HG02981 (cell line): ENCODE measurements around the gene ATG13.
"Not testable (repeated sequence)": the region's sequence is repeated elsewhere in the genome, so short reads cannot be mapped to it uniquely, and the experiment has no call there.

ENCODE experiments used
- ATAC-seq: cut with Tn5 transposase; IDR thresholded peaks from one replicate; pipeline ENCODE4 v1.9.1; 2021; ENCODE audit warnings: mild to moderate bottlenecking, moderate library complexity; ENCODE audit not compliant: unreplicated experiment

The ATG13 gene

DNA sequence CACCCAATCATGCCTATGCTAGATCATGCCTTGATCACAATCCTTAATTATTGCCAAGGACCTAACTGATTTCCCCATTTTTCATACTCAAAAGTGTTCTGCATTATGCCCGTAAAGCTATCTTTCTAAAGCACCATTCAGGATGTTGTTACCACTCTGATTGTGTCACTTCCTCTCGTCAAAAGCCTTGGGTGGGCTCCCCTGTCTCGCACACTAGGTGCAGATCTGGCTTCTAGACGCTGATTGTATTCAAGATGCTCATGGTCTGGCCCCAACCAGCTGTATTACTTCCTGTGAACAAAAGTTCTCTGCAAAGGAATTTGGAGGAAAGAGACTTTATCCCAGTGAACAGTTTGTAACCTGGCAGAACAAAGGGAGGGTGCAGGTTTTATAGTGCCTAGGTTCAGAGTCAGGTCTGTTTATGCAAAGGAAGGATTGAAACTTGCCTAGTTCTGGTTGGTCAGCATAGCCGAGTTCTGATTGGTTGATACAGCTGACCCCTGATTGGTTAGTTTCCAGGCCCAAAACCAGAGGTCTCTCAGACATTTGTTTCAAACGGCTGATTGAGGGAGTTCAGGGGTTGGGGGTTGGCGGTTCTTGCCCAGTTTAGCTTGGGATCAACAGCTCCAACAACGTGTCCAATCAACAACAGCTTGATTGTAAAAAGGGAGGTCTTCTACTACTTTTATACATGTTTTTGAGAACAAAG is 25.4 kb downstream of the ATG13 start:
- ATAC-seq: no peak

DNA sequence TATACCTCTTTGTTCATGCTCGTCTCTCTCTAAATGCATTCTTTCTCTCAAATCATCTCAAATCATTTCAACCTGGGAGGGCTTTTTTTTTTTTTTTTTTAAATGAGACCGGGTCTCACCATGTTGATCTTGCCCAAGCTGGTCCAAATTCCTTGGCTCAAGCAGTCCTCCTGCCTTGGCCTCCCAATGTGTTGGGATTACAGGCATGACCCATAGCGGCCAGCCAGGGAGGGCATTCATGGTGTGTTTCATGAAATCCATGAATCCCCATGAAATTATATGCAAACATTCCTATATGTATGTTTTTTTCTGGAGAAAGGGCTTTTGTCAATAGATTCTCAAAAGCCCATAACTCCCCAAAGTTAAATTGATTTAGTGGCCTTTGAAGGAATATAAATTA is 26.2 kb downstream of the ATG13 start:
- ATAC-seq: no peak

DNA sequence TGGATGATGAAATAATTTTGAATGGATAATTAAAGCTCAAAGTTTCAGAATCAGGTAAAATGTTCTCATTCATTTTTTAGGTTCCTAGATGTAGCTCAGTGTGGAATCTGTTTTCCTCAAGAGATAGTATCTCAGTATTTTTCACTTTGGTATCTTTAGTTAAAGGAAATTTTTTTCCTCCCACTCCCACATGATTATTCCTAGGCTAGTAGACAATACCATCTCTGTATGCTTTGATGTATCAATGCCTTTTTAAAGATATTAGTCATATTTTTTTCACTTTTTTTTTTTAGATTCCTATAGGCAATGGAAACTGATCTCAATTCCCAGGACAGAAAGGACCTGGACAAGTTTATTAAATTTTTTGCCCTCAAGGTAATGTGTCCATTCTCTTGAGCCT is 26.6 kb downstream of the ATG13 start:
- no peak for ATAC-seq

DNA sequence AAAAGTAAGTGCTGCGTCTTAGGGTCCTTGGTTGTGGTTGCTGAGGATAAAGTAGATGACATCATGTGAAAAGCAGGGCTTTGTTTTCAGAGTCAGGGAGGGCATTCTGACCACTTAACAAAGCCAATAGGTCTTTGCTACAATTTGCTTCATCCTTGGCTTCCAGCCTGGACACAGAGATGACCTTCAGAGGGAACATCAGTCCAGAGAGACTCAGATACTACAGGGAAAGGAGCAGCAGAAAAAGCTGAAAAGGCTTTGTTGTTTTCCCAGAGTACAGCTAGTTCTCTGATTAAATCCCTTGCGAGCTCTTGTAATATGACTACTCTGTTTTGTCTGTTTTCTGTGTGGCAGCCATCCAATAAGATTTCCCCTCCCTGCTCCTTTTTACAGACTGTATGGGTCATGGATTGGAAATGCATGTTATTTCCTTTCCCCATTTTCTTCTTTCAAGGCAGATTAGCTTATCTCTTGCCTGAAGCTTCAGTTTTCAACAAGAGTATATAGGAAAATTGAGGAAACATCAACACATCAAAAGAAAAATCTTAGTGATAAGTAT is 31.9 kb downstream of the ATG13 start:
- ATAC-seq: no peak

DNA sequence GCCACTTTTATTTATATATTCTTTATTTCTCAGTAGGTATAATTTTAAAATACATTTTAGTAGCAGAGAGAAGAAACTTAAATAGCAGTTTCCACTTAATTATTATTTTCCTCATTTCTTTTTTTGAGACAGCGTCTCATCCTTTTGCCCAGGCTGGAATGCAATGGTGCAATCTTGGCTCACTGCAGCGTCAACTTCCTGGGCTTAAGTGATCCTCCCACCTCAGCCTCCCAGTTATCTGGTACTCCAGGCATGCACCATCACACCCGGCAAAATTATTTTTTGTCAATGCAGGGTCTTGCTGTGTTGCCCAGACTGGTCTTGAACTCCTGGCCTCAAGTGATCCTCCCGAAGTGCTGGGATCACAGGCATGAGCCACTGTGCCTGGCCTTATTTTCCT is 38.3 kb downstream of the ATG13 start:
- no peak for ATAC-seq

DNA sequence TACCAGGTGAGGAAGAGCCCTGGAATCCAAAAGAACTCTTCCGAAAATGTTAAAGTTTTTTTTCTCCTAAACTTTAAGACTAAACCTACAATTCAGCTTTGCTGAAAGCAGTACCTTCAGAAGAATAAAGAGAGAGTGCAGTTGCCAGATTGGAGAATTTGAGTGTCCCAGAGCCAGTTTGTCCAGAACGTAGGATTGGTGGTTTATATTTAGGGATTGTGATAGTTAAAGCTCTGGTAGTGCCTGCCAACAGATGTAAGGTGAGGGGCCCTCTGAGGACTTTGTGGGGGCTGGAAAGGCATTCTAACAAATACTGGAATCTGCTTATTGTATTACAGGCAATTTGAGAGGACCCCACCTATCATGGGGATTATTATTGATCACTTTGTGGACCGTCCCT is 39.8 kb downstream of the ATG13 start:
- ATAC-seq: no peak

DNA sequence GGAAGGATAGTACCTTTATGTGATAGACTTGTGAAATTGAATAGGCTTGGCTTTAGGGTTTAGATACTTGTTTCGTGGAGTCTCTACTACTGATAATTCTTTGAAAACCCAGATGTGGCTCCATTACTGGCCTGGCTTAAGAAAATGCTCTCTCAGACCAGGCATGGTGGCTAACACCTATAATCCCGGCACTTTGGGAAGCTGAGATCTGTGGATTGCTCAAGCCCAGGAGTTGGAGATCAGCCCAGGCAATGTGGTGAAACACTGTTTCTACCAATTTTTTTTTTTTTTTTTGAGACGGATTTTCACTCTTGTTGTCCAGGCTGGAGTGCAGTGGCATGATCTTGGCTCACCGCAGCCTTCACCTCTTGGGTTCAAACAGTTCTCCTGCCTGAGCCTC is 40.9 kb downstream of the ATG13 start:
- no peak for ATAC-seq

DNA sequence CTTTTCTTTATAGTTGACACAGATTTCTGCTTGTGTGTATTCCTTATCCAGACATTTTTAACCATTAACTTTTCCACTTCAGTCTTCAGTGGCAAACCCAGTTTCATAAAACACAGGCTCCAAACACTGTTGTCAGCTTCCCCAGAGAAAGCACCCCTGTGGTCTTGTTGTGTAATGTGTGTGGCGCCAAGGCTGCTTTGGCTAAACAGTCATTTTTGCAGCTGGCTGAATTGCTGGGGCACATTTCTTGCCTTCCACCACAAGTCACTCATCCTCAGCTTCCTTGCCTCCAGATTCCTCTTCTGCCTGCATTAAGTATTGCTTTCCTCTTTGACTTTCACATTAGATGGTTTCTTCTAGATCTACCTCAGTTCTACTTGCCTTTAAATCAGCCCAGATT is 42.6 kb downstream of the ATG13 start:
- ATAC-seq: no peak

DNA sequence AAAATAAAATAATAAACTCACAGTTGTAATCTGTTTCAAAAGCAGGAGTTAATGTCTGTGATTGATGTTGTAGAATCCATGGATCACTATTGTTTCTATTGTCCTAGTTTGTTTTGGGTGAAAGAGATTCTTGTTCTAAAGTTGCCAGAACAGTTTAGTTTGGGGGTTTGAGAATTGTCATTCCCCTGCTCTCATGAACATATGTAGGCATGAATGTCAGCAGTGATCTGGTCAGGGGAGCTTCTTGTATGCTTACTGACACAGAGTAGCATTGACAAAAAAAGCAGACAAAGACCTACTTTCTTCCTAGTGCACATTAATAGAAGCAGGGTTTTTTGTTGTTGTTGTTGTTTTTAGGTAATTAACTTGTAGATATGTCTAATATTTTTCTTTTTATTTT is 44.5 kb downstream of the ATG13 start:
- ATAC-seq: no peak

DNA sequence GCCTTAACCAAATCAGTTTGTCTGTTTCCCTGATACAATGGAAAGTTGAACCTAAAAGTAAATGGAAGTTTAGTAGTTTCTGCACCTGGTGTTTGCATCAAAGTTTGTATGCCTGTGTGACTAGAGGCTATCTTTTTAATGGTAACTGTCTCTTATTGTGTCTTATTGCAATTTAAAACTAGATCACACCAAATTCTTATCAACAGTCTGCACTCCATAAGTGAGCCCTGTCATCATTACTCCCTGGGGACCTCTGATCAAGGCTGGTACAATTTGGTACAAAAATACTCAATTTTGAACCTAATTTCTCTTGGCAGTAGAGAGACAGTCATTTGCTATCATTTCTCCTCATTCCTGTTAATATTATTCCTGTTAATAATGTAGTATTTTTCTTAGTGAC is 45.0 kb downstream of the ATG13 start:
- ATAC-seq: no peak

DNA sequence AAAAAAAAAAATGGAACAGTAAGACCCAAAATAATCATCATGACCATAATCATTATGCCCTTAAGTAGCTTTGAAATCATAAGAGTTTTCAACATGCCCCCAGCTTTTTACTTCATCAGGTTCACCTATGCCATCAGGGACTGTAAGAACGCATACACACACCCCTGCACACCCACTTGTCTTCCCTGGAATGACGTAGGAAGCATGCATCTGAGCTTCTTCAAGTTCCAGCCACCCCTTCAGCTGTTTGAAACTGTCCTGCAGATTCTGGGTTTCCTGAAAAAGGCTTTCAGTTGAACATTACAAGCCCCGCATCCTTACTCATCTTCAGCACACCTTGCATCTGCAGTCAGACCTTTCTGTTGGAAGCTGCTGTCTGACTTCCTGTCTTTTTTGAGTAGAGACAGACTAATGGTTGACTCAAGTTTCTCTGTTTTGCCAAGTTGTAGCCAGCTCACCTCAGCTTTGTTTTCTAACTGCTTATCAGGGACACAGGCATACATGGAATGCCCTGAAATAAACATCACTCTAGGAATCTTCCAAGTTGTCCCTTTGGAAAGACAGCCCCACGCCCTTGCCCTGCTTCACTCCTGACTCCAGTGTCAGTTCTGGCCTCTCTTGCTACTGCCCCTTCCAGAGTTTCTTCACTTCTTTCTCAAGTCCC is 46.1 kb downstream of the ATG13 start:
- ATAC-seq: no peak

DNA sequence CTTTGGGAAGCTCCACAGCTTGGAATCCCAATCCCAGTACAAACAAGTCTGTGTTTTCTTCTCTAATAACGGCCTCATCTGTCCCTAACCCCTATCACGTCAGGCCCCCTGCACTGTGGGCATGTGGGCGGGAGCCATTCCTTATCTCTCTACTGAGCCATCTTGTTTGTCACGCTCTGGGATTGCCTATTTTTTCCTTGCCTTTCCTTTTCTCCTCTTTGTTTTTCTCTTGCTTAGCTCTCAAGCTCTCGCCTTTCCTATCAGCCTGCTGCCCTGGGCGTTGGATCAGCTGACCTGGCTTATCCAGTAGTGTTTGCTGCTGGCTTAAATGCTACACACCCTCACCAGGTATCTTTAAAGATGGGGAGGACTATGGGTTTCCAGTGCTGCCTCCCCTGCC is 47.3 kb downstream of the ATG13 start:
- ATAC-seq: no peak

DNA sequence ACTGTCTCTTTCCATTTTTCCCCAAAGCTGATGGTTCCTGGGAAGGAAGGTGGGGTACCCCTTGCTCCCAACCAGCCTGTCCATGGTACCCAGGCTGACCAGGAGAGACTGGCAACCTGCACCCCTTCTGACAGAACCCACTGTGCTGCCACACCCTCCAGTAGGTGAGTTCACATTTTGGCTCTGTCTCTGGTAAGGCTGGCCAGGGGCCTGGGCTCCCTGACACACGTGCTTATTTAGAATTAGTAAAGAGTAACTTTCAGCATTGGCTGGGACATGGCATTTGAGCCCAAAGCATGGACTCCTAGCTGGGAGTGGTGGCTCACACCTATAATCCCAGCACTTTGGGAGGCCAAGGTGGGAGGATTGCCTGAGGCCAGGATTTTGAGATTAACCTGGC is 48.0 kb downstream of the ATG13 start:
- ATAC-seq: no peak

DNA sequence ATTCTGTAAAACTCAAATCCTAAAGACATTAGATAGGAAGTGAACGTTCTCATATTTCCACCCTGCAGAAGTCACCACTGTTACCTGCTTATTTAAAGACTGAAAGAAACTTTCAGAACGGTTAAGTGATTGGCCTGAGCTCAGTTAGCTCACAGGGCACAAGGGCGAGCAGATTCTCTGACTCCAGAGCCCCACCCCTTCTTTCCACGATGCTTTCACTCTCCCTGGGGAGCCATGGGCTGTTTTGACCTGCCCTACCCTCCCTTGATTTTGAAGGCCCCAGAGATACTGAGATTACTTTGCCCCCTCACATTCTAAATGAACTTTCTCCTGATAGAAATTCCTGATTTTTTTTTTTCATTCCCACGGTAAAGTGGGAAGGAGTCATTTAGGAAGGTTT is 49.2 kb downstream of the ATG13 start:
- ATAC-seq: no peak

DNA sequence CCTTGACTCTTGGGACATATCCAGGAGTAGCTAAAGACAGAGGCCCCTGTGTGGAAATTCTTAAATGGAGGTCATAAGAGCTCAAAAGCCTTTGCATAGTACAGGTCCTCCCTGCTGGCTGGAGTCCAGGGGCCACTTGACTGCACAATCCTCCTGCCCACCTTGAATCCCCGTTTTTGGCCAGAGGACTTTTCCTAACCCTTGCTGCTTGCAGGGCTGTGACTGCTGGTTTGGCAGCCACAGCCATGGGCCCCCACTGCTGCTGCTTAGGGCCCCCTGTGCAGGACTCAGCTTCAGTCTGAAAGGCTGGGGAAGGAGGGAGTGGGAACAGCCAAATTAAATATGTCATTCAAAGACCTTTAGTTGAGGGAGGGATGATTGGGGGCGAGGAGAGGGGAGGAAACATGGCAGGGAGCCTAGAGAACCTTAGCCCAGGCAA is 49.7 kb downstream of the ATG13 start:
- ATAC-seq: no peak

DNA sequence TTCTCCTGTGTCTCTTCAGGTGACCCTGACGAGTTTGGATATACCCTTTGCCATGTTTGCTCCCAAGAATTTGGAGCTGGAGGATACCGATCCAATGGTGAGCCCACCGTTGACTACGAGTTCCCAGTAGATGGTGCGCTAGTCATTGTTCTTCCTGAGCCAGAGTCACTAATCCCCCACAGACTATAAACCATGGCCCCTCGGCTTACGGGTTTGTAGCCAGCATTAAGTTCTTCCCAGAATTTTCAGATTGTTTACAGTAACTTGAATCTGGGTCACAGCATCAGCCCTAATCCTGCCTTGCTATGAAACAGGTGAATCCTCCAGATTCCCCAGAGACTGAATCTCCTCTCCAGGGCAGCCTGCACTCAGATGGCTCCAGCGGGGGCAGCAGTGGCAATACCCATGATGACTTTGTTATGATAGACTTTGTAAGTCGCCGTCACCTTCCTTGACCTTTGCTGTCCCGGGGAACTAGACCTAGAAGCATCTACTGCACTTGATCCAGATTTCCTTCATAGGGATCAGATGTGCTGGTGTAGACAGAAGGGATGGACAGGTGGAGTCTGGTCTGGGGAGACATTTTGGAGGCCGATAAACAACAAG is 51.2 kb downstream of the ATG13 start:
- ATAC-seq: no peak

DNA sequence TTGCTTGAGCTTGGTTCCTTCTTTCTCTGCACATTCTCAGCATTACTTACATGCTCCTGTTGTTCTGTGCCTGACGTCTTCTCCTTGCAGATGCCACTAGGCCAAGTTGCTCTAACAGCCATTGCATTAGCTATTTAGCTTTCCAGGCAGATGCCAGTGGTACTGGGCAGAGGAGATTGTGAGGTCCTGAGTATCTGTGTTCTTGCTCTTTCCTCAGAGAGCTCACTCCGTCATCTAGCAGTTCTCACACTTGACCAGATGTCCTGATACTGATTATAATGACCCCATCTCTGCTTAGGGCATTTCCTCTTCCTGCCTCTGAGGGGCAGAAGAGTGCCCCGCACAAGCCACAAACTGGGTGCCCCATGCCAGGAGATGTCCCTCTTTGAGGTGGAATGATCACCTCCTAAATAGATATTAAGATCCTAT is 52.4 kb downstream of the ATG13 start:
- ATAC-seq: no peak

DNA sequence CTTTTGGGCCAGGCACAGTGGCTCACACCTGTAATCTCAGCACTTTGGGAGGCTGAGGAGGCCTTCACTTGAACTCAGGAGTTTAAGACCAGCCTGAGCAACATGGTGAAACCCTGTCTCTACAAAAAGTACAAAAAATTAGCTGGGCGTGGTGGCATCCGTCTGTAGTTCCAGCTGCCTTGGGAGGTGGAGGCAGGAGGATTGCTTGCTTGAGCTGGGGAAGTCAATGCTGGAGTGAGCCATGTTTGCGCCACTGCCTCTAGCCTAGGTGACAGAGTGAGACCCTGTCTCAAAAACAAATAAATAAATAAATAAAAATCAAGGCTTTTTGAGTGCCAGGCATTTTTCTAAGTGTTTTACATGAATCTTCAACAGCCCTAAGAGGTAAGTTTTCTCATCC is 53.2 kb downstream of the ATG13 start:
- ATAC-seq: not testable (repeated sequence)

DNA sequence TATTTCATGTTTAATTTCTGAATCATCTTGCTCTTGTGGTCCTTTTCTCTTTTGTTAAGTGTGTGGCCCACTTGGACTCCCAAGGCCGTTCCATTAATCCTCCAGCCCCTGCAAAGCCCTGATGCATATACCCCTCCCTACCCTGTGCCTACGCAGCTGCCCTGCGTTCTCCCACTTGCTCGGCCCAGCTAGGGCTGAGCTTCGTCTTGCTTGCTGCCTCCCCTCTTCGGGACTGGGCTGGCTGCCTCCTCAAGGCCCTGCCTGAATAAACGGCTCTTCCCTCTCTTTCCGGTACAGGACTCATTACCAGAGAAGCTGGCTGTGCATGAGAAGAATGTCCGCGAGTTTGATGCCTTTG is 54.6 kb downstream of the ATG13 start:
- no peak for ATAC-seq

DNA sequence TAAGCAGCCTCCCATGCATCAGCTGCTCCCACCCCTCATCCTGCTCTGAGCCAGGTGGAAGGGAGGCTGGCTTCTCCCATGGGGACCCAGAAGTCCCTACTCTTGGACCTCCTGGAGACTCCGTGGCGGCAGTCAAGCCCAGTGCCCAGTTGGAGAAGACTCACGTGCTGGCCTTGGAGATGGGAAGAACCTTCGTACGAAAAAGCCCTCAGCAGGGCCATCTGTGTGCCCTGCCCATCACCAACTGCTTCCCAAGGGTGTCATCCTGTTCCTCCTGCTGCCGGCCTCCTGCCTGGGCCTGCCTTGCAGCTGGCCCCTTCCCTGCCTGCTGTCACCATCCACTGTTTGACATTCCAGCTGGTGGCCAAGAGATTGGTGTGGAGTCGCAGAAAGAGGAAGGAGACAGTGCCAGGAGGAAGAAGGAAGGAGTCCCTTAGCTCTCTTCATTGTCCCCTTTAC is 55.1 kb downstream of the ATG13 start:
- no peak for ATAC-seq

DNA sequence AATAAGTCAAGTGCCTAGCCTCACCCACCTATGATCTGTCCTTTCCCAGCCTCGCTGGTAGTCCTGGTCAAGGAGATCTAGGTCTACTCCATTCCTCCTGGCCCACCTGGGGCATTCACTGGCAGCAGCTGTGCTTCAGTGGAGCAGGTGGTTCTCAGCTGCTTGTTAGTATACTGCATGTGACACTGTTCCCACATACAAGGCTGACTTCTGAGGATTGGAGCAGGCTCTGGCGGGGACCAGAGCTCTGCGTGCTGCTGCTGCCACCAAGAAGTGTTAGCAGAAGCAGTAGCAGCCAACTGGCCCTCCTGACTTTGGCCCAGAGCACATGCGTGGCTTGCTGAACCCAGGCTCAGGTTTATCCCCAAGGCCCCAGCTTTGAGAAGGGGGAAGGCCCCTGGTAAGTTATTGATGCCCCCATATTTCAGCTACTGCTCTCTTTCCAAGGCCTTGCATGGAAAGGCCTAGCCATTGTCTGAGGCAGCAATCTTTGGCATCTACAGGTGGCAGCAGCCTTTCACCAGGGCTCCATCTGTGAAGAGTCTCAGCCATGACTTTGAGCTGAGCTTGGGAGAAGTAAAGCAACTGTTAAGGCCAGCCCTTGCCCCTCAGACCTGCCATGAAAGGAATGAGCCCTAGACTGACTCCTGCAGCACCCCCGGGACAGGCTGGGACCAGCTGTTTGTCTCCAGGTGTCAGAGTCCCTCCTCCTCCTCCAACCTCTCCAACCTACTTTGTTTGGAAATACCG is 56.5 kb downstream of the ATG13 start:
- ATAC-seq: no peak
